ENCODE data around the gene KTN1.

The KTN1 gene

DNA sequence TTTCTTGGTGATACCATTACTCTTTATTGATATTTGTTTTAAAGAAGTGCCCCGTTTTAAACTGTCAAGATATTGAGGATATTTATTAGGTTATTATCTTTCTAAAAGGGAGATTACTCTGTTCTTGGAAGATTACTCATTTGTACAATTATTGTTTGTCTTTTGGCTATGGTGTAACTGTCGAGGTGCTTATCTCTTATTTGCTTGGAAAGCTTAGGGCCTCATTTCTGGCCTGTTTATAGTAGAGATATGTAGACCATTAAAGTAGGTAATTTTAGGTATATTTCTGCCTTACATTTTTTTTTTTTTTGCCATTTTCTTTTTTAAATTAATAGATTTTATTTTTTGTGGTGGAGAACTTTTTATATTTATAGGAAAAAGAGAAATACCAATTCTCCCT, 74.2 kb downstream of the KTN1 start:
- no peak for ATAC-seq
- TF ChIP-seq PPARA (CRISPR knock-in tag; IDR thresholded peaks at IDR 0.05; ENCODE audit: borderline replicate concordance) (no peak), GLIS3 (CRISPR knock-in tag; IDR thresholded peaks at IDR 0.05) (no peak), SNAI2 (CRISPR knock-in tag; IDR thresholded peaks at IDR 0.05) (no peak), BACH2 (CRISPR knock-in tag; IDR thresholded peaks at IDR 0.05; ENCODE audit: borderline replicate concordance) (no peak), ZNF70 (CRISPR knock-in tag; IDR thresholded peaks at IDR 0.05) (no peak), TCF4 (CRISPR knock-in tag; IDR thresholded peaks at IDR 0.05; ENCODE audit: borderline replicate concordance) (no peak), ZNF565 (CRISPR knock-in tag; conservative IDR thresholded peaks at IDR 0.05; ENCODE audit: low read depth) (no peak), ZNF8 (CRISPR knock-in tag; IDR thresholded peaks at IDR 0.05) (no peak), CSDC2 (CRISPR knock-in tag; IDR thresholded peaks at IDR 0.05) (no peak), ESRRG (CRISPR knock-in tag; IDR thresholded peaks at IDR 0.05) (no peak), OSR1 (CRISPR knock-in tag; IDR thresholded peaks at IDR 0.05) (no peak), ARNTL (CRISPR knock-in tag; IDR thresholded peaks at IDR 0.05; ENCODE audit: borderline replicate concordance, low read depth) (no peak), ISL1 (CRISPR knock-in tag; IDR thresholded peaks at IDR 0.05) (no peak)
- TF ChIP-seq, protein P1, sequence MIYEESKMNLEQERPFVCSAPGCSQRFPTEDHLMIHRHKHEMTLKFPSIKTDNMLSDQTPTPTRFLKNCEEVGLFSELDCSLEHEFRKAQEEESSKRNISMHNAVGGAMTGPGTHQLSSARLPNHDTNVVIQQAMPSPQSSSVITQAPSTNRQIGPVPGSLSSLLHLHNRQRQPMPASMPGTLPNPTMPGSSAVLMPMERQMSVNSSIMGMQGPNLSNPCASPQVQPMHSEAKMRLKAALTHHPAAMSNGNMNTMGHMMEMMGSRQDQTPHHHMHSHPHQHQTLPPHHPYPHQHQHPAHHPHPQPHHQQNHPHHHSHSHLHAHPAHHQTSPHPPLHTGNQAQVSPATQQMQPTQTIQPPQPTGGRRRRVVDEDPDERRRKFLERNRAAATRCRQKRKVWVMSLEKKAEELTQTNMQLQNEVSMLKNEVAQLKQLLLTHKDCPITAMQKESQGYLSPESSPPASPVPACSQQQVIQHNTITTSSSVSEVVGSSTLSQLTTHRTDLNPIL (CRISPR knock-in tag; IDR thresholded peaks at IDR 0.05; ENCODE audit: low read depth) = no peak
- TF ChIP-seq, protein P2, sequence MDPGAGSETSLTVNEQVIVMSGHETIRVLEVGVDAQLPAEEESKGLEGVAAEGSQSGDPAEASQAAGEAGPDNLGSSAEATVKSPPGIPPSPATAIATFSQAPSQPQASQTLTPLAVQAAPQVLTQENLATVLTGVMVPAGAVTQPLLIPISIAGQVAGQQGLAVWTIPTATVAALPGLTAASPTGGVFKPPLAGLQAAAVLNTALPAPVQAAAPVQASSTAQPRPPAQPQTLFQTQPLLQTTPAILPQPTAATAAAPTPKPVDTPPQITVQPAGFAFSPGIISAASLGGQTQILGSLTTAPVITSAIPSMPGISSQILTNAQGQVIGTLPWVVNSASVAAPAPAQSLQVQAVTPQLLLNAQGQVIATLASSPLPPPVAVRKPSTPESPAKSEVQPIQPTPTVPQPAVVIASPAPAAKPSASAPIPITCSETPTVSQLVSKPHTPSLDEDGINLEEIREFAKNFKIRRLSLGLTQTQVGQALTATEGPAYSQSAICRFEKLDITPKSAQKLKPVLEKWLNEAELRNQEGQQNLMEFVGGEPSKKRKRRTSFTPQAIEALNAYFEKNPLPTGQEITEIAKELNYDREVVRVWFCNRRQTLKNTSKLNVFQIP (CRISPR knock-in tag; IDR thresholded peaks at IDR 0.05; ENCODE audit: borderline replicate concordance, low read depth) = no peak
- TF ChIP-seq, protein P3, sequence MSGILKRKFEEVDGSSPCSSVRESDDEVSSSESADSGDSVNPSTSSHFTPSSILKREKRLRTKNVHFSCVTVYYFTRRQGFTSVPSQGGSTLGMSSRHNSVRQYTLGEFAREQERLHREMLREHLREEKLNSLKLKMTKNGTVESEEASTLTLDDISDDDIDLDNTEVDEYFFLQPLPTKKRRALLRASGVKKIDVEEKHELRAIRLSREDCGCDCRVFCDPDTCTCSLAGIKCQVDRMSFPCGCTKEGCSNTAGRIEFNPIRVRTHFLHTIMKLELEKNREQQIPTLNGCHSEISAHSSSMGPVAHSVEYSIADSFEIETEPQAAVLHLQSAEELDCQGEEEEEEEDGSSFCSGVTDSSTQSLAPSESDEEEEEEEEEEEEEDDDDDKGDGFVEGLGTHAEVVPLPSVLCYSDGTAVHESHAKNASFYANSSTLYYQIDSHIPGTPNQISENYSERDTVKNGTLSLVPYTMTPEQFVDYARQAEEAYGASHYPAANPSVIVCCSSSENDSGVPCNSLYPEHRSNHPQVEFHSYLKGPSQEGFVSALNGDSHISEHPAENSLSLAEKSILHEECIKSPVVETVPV (CRISPR knock-in tag; IDR thresholded peaks at IDR 0.05) = no peak
- TF ChIP-seq, protein P4, sequence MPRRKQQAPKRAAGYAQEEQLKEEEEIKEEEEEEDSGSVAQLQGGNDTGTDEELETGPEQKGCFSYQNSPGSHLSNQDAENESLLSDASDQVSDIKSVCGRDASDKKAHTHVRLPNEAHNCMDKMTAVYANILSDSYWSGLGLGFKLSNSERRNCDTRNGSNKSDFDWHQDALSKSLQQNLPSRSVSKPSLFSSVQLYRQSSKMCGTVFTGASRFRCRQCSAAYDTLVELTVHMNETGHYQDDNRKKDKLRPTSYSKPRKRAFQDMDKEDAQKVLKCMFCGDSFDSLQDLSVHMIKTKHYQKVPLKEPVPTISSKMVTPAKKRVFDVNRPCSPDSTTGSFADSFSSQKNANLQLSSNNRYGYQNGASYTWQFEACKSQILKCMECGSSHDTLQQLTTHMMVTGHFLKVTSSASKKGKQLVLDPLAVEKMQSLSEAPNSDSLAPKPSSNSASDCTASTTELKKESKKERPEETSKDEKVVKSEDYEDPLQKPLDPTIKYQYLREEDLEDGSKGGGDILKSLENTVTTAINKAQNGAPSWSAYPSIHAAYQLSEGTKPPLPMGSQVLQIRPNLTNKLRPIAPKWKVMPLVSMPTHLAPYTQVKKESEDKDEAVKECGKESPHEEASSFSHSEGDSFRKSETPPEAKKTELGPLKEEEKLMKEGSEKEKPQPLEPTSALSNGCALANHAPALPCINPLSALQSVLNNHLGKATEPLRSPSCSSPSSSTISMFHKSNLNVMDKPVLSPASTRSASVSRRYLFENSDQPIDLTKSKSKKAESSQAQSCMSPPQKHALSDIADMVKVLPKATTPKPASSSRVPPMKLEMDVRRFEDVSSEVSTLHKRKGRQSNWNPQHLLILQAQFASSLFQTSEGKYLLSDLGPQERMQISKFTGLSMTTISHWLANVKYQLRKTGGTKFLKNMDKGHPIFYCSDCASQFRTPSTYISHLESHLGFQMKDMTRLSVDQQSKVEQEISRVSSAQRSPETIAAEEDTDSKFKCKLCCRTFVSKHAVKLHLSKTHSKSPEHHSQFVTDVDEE (CRISPR knock-in tag; IDR thresholded peaks at IDR 0.05) = no peak

DNA sequence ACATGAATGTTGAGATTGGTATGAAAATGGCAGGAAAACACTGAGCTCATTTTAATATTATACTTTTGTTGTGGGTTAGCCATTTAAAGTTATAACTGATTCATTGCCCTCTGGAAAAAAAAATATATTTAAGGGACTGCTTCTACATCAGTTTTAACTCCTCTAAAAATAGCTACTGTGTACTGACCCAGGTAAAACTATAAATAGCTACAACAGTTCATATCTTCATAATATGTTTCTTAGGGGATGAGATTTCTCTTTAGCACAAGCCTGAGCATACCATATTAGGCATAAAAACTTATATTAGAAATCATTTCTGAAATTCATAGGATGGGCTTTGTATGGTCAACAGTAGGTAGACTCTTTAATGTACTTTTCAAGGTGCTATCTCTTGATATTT, 81.0 kb downstream of the KTN1 start:
- no peak for ATAC-seq
- no peak for TF ChIP-seq ISL1 (CRISPR knock-in tag; IDR thresholded peaks at IDR 0.05)
- no peak for TF ChIP-seq OSR1 (CRISPR knock-in tag; IDR thresholded peaks at IDR 0.05)
- no peak for TF ChIP-seq GLIS3 (CRISPR knock-in tag; IDR thresholded peaks at IDR 0.05)
- TF ChIP-seq, protein P4 (CRISPR knock-in tag; IDR thresholded peaks at IDR 0.05) = no peak
- no peak for TF ChIP-seq ZFP3 (CRISPR knock-in tag; IDR thresholded peaks at IDR 0.05)
- TF ChIP-seq ZFP30 (CRISPR knock-in tag; IDR thresholded peaks at IDR 0.05) = no peak
- no peak for TF ChIP-seq ESRRG (CRISPR knock-in tag; IDR thresholded peaks at IDR 0.05)

DNA sequence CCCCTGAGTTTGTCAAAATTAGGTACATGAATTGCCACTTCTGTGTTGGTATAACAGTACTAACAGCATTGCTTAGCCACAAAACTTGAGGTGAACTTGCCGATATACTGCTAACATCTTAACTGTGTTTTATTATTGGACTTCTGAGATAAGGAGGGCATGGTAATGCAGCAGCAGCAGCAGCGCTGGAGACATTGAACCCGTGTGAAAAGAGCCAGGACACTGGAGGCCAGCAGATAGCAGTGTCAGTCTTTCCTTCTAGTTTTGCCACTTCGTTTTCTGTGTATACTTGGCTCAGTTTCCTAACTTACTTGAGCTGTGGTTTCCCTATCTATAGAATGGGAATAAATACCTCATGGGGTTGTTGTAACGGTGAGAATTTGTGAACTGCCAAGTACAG, 82.7 kb downstream of the KTN1 start:
- TF ChIP-seq ISL1 (CRISPR knock-in tag; IDR thresholded peaks at IDR 0.05) = no peak
- no peak for ATAC-seq
